ENCODE data around the gene IRF2.

DNA sequence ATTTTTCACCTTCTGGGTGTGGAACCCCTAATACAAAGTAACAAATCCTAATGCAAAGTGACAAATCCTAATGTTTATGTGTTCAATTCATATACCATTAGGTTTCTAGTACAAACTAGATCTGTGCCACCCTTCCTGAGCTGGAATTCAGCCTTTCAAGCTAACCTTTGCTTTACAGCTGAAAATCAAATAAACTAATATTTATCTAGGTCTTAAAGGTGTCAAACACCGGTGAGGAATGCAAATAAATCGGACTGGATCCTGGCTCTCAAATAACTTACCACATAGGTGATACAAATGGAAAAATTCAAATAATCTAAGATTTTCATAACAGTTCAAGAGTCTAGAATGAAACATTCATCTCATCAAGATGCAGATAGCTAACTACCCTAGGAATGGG is 11.6 kb downstream of the IRF2 start:
- TF ChIP-seq, protein P1, sequence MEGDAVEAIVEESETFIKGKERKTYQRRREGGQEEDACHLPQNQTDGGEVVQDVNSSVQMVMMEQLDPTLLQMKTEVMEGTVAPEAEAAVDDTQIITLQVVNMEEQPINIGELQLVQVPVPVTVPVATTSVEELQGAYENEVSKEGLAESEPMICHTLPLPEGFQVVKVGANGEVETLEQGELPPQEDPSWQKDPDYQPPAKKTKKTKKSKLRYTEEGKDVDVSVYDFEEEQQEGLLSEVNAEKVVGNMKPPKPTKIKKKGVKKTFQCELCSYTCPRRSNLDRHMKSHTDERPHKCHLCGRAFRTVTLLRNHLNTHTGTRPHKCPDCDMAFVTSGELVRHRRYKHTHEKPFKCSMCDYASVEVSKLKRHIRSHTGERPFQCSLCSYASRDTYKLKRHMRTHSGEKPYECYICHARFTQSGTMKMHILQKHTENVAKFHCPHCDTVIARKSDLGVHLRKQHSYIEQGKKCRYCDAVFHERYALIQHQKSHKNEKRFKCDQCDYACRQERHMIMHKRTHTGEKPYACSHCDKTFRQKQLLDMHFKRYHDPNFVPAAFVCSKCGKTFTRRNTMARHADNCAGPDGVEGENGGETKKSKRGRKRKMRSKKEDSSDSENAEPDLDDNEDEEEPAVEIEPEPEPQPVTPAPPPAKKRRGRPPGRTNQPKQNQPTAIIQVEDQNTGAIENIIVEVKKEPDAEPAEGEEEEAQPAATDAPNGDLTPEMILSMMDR (conservative IDR thresholded peaks at IDR 0.05): no peak
- no peak for TF ChIP-seq ZFX (IDR thresholded peaks at IDR 0.05)

Data from C4-2B (cell line).